Tibial artery (tissue), 4 donors: ENCODE data around the gene AMFR.

Source experiments
- DNase-seq, 2 donors: peaks; one replicate each; pipeline ENCODE4 v3.0.0-alpha.2; 2019
- H3K27ac ChIP-seq, 2 donors: fragments of 200-600 bp; sonication (generic) in 1 of 2; 1 replicate in 1 of 2; 2 replicates in 1 of 2; pipeline ENCODE4 v1.5.1; 2018 to 2019; ENCODE audit warnings: mild to moderate bottlenecking in 1 of 2
- H3K27me3 ChIP-seq, 2 donors: fragments of 200-600 bp; sonication (generic) in 1 of 2; one replicate each; pipeline versions ENCODE4 v1.5.1 to v1.6.0; 2016 to 2019
- H3K36me3 ChIP-seq, 3 donors: fragments of 200-600 bp; sonication (generic) in 2 of 3; one replicate each; pipeline ENCODE4 v1.5.1; 2016 to 2019; ENCODE audit warnings: mild to moderate bottlenecking in 2 of 3
- H3K4me1 ChIP-seq, 4 donors: fragments of 200-600 bp; sonication (generic) in 2 of 4; 1 replicate in 3 of 4; 2 replicates in 1 of 4; pipeline ENCODE4 v1.5.1; 2016 to 2019
- H3K4me3 ChIP-seq, 2 donors: fragments of 200-600 bp; sonication (generic) in 1 of 2; 1 replicate in 1 of 2; 2 replicates in 1 of 2; pipeline ENCODE4 v1.5.1; 2018 to 2019; ENCODE audit warnings: mild to moderate bottlenecking in 2 of 2
- H3K9me3 ChIP-seq, 3 donors: fragments of 200-600 bp; sonication (generic) in 1 of 3; one replicate each; pipeline ENCODE4 v1.5.1; 2016 to 2019
- intact Hi-C: fragments of 100-400 bp; cut with DNase I; formaldehyde crosslinking; loops from one replicate; pipeline ENCODE4 v1.15.0; 2023; ENCODE audit warnings: low total_unique reads
- TF ChIP-seq, protein P1 (sequence below), 2 experiments: fragments of 200-600 bp in 1 of 2; fragments of 450-650 bp in 1 of 2; IDR thresholded peaks; one replicate each; pipeline ENCODE4 v1.5.1; 2017 to 2019; ENCODE audit warnings: antibody characterized with exemption in 2 of 2, mild to moderate bottlenecking in 1 of 2, moderate library complexity in 1 of 2

Gene AMFR

DNA sequence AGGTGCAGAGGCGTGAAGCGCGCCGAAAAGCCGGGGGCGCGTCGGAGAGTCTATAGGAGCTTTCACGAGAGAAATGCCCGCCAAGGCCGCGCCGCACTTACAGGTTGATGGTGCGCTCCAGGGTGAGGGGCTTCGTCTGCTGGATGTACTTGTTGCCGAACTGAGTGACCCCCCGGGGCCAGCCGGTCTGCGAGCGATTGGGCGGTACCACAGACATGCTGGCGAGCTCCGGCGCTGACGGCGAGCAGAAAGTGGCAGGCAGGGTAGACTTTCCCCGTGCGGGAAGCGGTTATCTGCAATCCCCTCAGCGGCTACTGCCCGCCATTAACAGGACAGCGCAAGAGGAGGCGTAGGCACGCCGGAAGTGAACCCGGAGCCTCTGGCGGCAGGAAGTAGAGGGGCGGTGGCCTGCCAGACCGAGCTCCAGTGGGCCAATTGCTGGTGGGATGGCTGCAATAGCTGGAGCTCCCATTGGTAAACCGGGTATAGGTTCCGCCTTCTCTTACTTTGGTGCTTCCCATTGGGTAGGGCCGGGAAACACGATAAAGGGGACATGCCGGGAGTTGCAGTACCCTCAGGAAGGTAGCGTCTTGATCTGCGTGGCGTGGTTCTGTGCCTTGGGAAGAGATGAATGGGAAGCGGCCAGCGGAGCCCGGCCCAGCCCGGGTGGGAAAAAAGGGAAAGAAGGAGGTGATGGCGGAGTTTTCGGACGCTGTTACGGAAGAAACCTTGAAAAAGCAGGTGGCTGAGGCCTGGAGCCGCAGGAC lies 25.8 kb upstream of the AMFR start, which contains the start of the genes NUDT21 and OGFOD1:
Gene NUDT21, minus strand, starts transcription at position 347 of the 767 bp plus-strand sequence. Its CDS starts 130 bp downstream, at position 217.
Gene OGFOD1, plus strand, starts transcription at position 569 of the 767 bp plus-strand sequence. Its CDS starts 59 bp downstream, at position 628.
- H3K36me3 ChIP-seq = peaks cover 7 to 28% (median 27%) of the 10 kb centered on the region in 3 donors
- H3K27ac ChIP-seq = peak within 1 kb of the TSS; percentile 88
- TF ChIP-seq, protein P1, sequence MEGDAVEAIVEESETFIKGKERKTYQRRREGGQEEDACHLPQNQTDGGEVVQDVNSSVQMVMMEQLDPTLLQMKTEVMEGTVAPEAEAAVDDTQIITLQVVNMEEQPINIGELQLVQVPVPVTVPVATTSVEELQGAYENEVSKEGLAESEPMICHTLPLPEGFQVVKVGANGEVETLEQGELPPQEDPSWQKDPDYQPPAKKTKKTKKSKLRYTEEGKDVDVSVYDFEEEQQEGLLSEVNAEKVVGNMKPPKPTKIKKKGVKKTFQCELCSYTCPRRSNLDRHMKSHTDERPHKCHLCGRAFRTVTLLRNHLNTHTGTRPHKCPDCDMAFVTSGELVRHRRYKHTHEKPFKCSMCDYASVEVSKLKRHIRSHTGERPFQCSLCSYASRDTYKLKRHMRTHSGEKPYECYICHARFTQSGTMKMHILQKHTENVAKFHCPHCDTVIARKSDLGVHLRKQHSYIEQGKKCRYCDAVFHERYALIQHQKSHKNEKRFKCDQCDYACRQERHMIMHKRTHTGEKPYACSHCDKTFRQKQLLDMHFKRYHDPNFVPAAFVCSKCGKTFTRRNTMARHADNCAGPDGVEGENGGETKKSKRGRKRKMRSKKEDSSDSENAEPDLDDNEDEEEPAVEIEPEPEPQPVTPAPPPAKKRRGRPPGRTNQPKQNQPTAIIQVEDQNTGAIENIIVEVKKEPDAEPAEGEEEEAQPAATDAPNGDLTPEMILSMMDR (IDR thresholded peaks at IDR 0.05) = peak; percentile 4 to 7
- H3K27me3 ChIP-seq = no peaks in the 10 kb centered on the region
- no peaks in the 10 kb centered on the region for H3K9me3 ChIP-seq
- DNase-seq = peak; percentile 96 to 97
- peak within 1 kb of the TSS; percentile 83 to 88 for H3K4me3 ChIP-seq
- intact Hi-C loops = no loop called here
- H3K4me1 ChIP-seq = peaks cover 0 to 40% (median 29%) of the 10 kb centered on the region in 4 donors

DNA sequence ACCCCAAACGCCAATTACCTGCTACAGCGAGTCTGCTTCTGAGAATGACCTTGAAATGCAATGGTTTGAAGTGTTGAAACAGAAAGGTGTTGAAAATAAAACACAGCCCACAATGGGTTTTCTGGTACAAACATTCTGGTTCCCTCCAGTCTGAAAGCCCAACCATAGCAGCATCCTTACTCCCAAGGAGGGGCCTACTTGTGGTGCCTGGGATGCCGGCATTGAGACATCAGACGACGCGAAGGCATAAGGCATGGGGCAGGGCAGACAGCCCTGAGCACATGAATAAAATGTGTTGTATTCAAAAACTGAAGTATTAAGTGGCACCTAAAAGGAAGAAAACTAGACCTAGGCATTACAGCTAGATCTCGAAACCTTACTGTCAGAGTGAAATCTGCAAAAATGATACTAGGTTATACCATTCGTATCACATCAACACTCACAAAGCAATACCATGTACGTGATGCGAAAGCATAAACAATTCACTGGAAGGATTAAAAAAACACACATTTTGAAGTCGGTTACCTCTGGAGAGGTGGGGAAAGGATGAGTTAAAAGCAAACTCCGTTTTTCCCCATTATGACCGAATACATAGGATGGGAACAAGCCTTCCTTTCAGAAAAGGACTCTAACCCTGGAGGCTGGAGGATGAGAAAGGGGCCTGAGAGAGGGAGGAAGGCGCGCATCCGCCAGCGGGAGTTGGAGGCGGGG lies 25.1 kb upstream of the AMFR start:
- H3K27ac ChIP-seq = peak overlapping the region; percentile 88
- intact Hi-C loops = no loop called here
- peaks cover 0 to 40% (median 29%) of the 10 kb centered on the region in 4 donors for H3K4me1 ChIP-seq
- H3K36me3 ChIP-seq = peaks cover 0 to 30% (median 27%) of the 10 kb centered on the region in 3 donors
- TF ChIP-seq, protein P1 (IDR thresholded peaks at IDR 0.05) = no peak
- H3K9me3 ChIP-seq = no peaks in the 10 kb centered on the region
- DNase-seq = no peak
- H3K4me3 ChIP-seq = peak overlapping the region; percentile 83 to 88
- H3K27me3 ChIP-seq = no peaks in the 10 kb centered on the region

DNA sequence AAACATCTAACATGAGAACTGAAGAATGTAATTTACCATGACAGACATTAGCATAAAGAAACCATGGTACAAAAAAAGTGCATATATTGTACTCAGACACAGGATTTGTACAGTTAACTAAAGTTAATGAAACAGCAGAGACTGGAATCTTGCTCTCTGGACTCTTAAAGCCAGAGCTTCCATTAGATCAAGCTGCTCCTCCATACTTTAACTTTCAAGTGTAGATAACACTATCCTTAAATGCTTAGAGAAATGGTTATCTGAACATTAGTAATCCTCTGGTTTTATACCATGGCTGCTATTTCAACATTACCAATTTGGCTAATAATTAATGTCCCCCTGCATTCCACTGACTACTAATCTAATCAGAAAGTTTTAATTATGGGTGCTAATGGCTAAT lies 22.7 kb upstream of the AMFR start:
- H3K36me3 ChIP-seq = peaks cover 4 to 35% (median 27%) of the 10 kb centered on the region in 3 donors
- H3K27me3 ChIP-seq = no peaks in the 10 kb centered on the region
- no peak overlapping the region for H3K27ac ChIP-seq
- no peak for DNase-seq
- no peak overlapping the region for H3K4me3 ChIP-seq
- TF ChIP-seq, protein P1 (IDR thresholded peaks at IDR 0.05) = no peak
- intact Hi-C loops = no loop called here
- H3K9me3 ChIP-seq = no peaks in the 10 kb centered on the region
- H3K4me1 ChIP-seq = peaks cover 0 to 34% (median 23%) of the 10 kb centered on the region in 4 donors

DNA sequence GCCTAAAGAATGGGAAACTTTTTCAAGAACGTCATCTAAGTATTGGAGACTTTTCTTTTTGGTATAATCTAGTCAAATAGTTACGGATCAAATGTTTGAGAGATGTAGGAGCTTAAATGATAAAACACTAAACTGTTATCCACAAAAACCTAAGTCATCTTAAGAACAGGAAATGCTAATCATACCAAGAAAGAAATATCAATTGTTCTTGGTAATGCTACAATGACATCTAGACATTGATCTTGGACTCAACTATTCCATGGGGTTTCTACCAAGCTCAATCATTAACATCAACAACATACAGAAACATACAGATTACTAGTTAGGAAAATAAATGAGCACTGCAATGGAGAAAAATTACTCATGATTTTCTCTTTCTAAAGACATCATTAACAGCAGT lies 21.9 kb upstream of the AMFR start:
- Histone ChIP-seq H3K27ac (no peak overlapping the region), H3K9me3 (no peaks in the 10 kb centered on the region), H3K4me1 (peaks cover 0 to 27% (median 16%) of the 10 kb centered on the region in 4 donors), H3K27me3 (no peaks in the 10 kb centered on the region), H3K36me3 (peaks cover 4 to 42% (median 28%) of the 10 kb centered on the region in 3 donors), H3K4me3 (no peak overlapping the region)
- DNase-seq = no peak
- intact Hi-C loops = no loop called here
- TF ChIP-seq, protein P1 (IDR thresholded peaks at IDR 0.05) = no peak

DNA sequence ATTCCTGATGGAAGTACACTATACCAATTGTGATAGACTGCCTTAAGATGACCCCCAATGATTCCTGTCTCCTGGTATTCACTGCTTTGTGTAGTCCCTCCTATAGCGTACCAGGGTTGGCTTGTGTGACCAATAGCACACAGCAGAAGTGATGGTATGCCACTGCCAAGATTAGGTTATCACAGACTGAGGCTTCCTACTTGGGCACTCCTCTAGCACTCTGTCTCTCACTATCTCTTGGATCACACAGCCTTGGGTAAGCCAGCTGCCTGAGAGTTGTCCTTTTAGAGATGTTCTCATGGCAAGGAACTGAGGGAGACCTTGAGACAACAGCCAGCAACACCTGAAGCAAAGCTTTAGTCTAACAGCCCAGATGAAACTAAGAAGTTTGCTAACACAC lies 12.7 kb upstream of the AMFR start:
- Histone ChIP-seq H3K36me3 (peaks cover 17 to 67% (median 45%) of the 10 kb centered on the region in 3 donors), H3K4me3 (no peak overlapping the region), H3K9me3 (no peaks in the 10 kb centered on the region), H3K27ac (no peak overlapping the region), H3K4me1 (peaks cover 0 to 22% (median 3%) of the 10 kb centered on the region in 4 donors), H3K27me3 (no peaks in the 10 kb centered on the region)
- DNase-seq = no peak
- intact Hi-C loops = no loop called here
- TF ChIP-seq, protein P1 (IDR thresholded peaks at IDR 0.05) = no peak
